Body of pancreas (tissue), 4 donors: ENCODE data around the gene DPY19L3.
A peak's percentile ranks its signal among the peaks of the same experiment; 100 is the strongest.

Experiments
- CTCF ChIP-seq, 7 experiments: fragments of 450-650 bp in 4 of 7; fragments of 200-600 bp in 3 of 7; sonication (generic) in 3 of 7; IDR thresholded peaks; one replicate each; pipeline ENCODE4 v1.5.1; 2016 to 2019; ENCODE audit warnings: antibody characterized with exemption in 7 of 7
- POLR2A ChIP-seq, 3 donors: fragments of 450-650 bp; IDR thresholded peaks; one replicate each; pipeline ENCODE4 v1.6.1; 2016; ENCODE audit warnings: antibody characterized with exemption in 3 of 3, mild to moderate bottlenecking in 2 of 3

GRCh38 chr19:32406161-32407003, 812 bp downstream of the DPY19L3 start:
- TF ChIP-seq POLR2A (IDR thresholded peaks at IDR 0.05): peak in 1 of 3 donors; percentile 35
- TF ChIP-seq CTCF (IDR thresholded peaks at IDR 0.05): peak in 2 of 7 experiments; percentile 10 to 16
